NB4 (cell line): ENCODE measurements around the gene CNTNAP2.

Source experiments
- POLR2A ChIP-seq: IDR thresholded peaks from 2 replicates; pipeline ENCODE4 v1.6.1; 2011; ENCODE audit warnings: mild to moderate bottlenecking; ENCODE audit not compliant: insufficient read length; ENCODE audit errors: extremely low read depth
- TF ChIP-seq, protein P1 (sequence below): IDR thresholded peaks from one replicate; pipeline ENCODE4 v1.5.1; 2012; ENCODE audit warnings: low read depth, low read length

DNA sequence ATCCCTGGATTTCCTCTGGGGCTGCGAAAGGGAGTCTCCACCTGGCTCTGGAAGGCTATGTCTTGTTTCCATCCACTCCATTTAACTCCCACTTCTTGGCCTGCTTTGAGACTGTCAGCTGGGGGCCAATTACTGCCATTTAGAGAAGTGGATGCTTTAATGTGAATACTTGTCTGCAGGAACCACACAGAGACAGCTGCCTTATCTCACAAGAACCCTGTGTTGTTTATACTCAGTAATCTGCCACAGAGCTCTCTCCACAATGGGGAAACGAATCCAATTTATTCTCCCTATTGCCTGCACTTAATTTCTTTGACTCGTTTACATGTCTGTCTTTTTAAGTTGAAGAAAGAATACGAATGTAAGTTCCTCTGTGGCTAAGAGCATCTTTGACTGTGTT, 1687.0 kb downstream of the CNTNAP2 start:
- TF ChIP-seq, protein P1, sequence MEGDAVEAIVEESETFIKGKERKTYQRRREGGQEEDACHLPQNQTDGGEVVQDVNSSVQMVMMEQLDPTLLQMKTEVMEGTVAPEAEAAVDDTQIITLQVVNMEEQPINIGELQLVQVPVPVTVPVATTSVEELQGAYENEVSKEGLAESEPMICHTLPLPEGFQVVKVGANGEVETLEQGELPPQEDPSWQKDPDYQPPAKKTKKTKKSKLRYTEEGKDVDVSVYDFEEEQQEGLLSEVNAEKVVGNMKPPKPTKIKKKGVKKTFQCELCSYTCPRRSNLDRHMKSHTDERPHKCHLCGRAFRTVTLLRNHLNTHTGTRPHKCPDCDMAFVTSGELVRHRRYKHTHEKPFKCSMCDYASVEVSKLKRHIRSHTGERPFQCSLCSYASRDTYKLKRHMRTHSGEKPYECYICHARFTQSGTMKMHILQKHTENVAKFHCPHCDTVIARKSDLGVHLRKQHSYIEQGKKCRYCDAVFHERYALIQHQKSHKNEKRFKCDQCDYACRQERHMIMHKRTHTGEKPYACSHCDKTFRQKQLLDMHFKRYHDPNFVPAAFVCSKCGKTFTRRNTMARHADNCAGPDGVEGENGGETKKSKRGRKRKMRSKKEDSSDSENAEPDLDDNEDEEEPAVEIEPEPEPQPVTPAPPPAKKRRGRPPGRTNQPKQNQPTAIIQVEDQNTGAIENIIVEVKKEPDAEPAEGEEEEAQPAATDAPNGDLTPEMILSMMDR, result no peak
- no peak for TF ChIP-seq POLR2A
